Kidney epithelial cell (primary cell): Measurements from ENCODE around the gene SWI5. TPM values are rescaled to one million over a fixed set of nuclear protein-coding genes. Genes with fewer than 3 reads are reported as not detected.

Experiments
- DNase-seq: peaks from one replicate; pipeline ENCODE4 v3.0.0-alpha.2; 2010; ENCODE audit warnings: low read depth
- H3K27me3 ChIP-seq: 2 replicates; pipeline ENCODE4 v1.6.0; 2011; ENCODE audit warnings: low read length; ENCODE audit not compliant: control insufficient read depth, insufficient read depth
- H3K36me3 ChIP-seq: 2 replicates; pipeline ENCODE4 v1.5.1; 2011; ENCODE audit warnings: low read length; ENCODE audit not compliant: control insufficient read depth, insufficient read depth
- H3K4me3 ChIP-seq: 2 replicates; pipeline ENCODE4 v1.5.1; 2011; ENCODE audit warnings: low read depth, mild to moderate bottlenecking, control low read depth, low read length
- total RNA-seq: library from RNA; depleted of rRNA; stranded (reverse); fragments of >200 nt; gene quantifications from 2 replicates; pipeline ENCODE4 v1.2.3, GENCODE V29; 2015
- TF ChIP-seq, protein P1 (sequence below): IDR thresholded peaks from 2 replicates; pipeline ENCODE4 v1.5.1; 2011; ENCODE audit warnings: mild to moderate bottlenecking, moderate library complexity, low read length, control low read depth, inconsistent platforms; ENCODE audit not compliant: insufficient read depth, poor library complexity, severe bottlenecking

Gene SWI5
- total RNA-seq, 1 donor from 2014 or later = 45.5 TPM

DNA sequence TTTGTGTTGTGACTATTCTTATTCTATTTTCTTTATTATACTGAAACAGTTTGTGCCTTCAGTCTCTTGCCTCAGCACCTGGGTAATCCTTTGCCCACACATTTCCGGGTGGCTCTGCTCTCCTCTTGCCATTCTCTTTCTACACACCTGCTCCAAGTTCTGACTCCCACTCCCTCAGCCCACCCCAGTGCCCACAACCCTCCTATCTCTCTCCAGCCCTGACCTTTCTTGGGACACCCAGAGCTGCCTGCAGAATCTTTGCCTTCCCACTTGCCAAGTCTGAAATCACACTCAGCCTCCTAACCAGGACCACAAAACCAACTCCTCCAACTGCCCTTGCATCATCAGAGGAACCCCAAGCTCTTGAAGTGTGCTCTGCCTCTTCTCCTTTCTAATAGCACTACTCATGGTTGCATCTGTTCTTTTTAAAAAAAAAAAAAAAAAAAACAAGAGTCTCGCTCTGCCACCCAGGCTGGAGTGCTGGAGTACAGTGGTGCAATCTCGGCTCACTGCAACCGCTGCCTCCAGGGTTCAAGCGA is 4.1 kb downstream of the SWI5 start:
- Histone ChIP-seq H3K36me3 (no peaks in the 10 kb centered on the region), H3K27me3 (no peaks in the 10 kb centered on the region), H3K4me3 (no peak overlapping the region)
- TF ChIP-seq, protein P1, sequence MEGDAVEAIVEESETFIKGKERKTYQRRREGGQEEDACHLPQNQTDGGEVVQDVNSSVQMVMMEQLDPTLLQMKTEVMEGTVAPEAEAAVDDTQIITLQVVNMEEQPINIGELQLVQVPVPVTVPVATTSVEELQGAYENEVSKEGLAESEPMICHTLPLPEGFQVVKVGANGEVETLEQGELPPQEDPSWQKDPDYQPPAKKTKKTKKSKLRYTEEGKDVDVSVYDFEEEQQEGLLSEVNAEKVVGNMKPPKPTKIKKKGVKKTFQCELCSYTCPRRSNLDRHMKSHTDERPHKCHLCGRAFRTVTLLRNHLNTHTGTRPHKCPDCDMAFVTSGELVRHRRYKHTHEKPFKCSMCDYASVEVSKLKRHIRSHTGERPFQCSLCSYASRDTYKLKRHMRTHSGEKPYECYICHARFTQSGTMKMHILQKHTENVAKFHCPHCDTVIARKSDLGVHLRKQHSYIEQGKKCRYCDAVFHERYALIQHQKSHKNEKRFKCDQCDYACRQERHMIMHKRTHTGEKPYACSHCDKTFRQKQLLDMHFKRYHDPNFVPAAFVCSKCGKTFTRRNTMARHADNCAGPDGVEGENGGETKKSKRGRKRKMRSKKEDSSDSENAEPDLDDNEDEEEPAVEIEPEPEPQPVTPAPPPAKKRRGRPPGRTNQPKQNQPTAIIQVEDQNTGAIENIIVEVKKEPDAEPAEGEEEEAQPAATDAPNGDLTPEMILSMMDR = no peak
- no peak for DNase-seq

DNA sequence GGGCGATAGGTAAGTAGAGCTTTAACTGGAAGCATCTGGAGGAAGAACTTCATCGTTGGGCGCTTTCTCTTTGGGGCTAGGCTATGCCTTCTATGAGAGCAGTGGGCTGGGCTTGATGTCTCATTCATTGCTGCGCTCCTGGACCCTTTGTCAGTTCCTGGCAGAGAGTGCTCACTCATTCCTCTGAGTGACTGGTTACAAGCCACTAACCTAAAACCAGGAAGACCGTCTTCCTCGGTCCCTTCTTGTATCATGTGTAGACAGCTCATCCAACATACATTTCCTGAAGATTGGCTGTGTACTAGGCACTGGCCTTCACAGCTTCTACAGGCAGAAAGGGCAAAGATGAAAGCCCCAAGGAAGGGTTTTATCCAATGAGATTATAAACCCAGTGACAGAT is 6.4 kb downstream of the SWI5 start:
- Histone ChIP-seq H3K36me3 (no peaks in the 10 kb centered on the region), H3K27me3 (no peaks in the 10 kb centered on the region), H3K4me3 (no peak overlapping the region)
- DNase-seq = no peak
- TF ChIP-seq, protein P1 = no peak

DNA sequence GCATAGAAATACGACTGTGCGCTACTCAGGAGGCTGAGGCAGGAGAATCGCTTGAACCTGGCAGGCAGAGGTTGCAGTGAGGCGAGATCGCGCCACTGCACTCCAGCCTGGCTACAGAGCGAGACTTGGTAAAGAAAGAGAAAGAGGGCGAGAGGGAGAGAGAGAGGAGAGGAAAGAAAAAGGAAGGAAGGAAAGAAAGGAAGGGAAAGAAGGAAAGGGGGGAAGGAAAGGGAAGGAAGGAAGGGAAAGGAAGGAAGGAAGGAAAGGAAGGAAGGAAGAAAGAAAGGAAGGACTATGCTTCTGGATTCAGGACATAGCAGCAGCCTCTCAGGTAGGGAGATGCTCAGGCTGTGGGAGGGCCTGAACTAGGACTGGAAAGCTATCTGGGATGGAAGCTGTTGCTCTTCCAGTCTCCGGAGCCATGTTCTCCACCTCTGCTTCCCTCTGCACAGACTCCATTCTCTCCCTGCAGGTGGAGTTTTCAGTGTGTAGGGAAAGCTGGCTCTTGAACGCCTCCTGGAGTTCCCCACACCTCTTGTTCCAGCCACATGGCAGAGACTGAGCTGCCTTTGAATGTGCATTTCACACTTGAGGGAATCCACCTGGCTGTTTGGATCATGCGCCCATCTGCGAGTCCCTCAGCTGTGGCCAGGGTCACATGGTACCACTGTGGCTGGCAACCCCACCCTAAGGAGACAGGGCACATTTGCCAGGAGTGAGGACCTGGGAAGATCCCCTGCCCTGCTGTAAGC is 9.1 kb downstream of the SWI5 start:
- TF ChIP-seq, protein P1 = no peak
- Histone ChIP-seq H3K27me3 (no peaks in the 10 kb centered on the region), H3K4me3 (no peak overlapping the region), H3K36me3 (no peaks in the 10 kb centered on the region)
- DNase-seq = no peak

DNA sequence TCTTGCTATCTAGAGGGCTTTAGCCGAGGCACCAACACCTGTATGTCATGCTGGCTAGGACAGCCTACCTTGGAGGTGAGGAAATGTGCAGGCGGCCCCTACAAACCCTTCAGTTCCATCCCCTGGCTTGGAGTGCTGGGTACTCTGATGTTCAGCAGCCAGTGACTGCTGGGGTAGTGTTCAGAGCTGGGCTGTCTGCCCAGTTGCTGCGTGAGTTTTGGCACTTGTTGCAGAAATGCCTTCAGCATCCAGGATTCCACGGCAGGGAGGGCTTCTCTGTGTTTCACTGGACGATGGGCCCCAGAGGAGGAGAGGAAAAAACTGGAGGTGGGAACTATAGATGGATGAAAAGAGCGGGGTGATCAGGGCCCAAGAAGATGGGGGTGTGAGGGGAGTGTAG is 10.4 kb downstream of the SWI5 start:
- Histone ChIP-seq H3K4me3 (no peak overlapping the region), H3K36me3 (no peaks in the 10 kb centered on the region), H3K27me3 (no peaks in the 10 kb centered on the region)
- no peak for DNase-seq
- TF ChIP-seq, protein P1 = no peak

DNA sequence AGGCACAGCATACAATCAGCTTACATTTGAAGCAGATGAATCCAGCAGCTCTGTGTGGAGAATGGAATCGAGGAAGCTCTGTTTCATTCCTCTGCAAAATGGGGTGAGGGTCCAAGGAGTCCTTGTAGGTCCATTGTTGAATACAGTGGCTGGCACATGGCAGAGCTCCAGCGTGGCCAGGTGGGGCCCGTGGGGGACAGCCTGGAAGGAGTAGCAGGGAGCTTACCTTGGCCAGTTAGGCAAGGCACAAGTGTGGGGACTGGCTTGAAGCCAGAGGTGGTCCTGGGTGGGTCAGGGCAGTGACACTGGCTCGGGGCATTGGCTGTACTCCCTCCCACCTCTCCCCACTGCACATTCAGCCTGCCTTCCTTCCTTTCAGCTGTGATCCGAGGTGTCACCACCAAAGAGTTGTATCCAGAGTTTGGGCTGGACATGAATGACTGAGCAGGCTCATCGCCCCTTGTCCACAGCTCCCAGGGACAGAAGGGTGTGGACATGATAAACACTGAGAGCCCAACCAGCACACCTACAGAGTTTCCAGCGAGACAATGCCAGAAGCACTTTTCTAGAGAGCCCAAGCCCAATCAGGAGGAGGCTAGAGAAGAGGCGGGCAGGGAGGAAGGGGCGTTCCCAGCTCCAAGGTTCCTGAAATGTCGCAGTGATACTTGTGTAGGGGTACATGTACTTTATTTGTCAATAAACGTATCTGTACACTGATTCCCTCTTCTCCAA is 12.4 kb downstream of the SWI5 start:
- DNase-seq = no peak
- TF ChIP-seq, protein P1 = no peak
- Histone ChIP-seq H3K36me3 (no peaks in the 10 kb centered on the region), H3K27me3 (no peaks in the 10 kb centered on the region), H3K4me3 (no peak overlapping the region)
